Skeletal muscle tissue (tissue), 4 donors: Measurements from ENCODE around the gene EFCC1. TPM values are rescaled to one million over a fixed set of nuclear protein-coding genes. Genes with fewer than 3 reads are reported as not detected.
"Not testable (repeated sequence)": the region's sequence is repeated elsewhere in the genome, so short reads cannot be mapped to it uniquely, and the experiment has no call there.

Source experiments
- H3K27ac ChIP-seq: one replicate; pipeline ENCODE4 v1.7.0; 2013; ENCODE audit warnings: mild to moderate bottlenecking, low read depth, low read length, inconsistent platforms
- H3K27me3 ChIP-seq, 3 donors: one replicate each; pipeline ENCODE4 v1.7.0; 2013; ENCODE audit warnings: low read length in 3 of 3; ENCODE audit not compliant: control insufficient read depth in 3 of 3, insufficient read depth in 3 of 3
- H3K36me3 ChIP-seq, 3 donors: one replicate each; pipeline ENCODE4 v1.7.0; 2013; ENCODE audit warnings: low read length in 3 of 3; ENCODE audit not compliant: control insufficient read depth in 3 of 3, insufficient read depth in 3 of 3
- H3K4me1 ChIP-seq, 3 donors: one replicate each; pipeline ENCODE4 v1.7.0; 2013; ENCODE audit warnings: low read length in 3 of 3, mild to moderate bottlenecking in 3 of 3; ENCODE audit not compliant: control insufficient read depth in 3 of 3, insufficient read depth in 3 of 3
- H3K4me3 ChIP-seq, 3 donors: one replicate each; pipeline ENCODE4 v1.7.0; 2013; ENCODE audit warnings: low read length in 3 of 3
- H3K9ac ChIP-seq, 3 donors: one replicate each; pipeline ENCODE4 v1.7.0; 2013; ENCODE audit warnings: low read length in 3 of 3, mild to moderate bottlenecking in 3 of 3, moderate library complexity in 2 of 3, low read depth in 1 of 3
- H3K9me3 ChIP-seq, 3 donors: one replicate each; pipeline ENCODE4 v1.7.0; 2013; ENCODE audit warnings: low read length in 3 of 3; ENCODE audit not compliant: control insufficient read depth in 3 of 3
- total RNA-seq: library from RNA; depleted of rRNA; stranded (reverse); fragments of >200 nt; gene quantifications from one replicate; pipeline ENCODE4 v1.2.3, GENCODE V29; 2014
- donor health status: Osteomylitis.

EFCC1 gene
- total RNA-seq, 1 donor from 2014 or later, result 1.0 TPM

GRCh38 chr3:129087138-129087702 is 86.1 kb downstream of the EFCC1 start:
- H3K36me3 ChIP-seq, result peaks cover 0 to 3% (median 0%) of the 10 kb centered on the region in 3 donors
- H3K9me3 ChIP-seq, result no peaks in the 10 kb centered on the region
- H3K4me1 ChIP-seq, result peaks cover 3 to 9% (median 4%) of the 10 kb centered on the region in 3 donors
- no peak overlapping the region for H3K9ac ChIP-seq
- no peaks in the 10 kb centered on the region for H3K27me3 ChIP-seq
- peak overlapping the region; percentile 36 for H3K27ac ChIP-seq
- no peak overlapping the region for H3K4me3 ChIP-seq

DNA sequence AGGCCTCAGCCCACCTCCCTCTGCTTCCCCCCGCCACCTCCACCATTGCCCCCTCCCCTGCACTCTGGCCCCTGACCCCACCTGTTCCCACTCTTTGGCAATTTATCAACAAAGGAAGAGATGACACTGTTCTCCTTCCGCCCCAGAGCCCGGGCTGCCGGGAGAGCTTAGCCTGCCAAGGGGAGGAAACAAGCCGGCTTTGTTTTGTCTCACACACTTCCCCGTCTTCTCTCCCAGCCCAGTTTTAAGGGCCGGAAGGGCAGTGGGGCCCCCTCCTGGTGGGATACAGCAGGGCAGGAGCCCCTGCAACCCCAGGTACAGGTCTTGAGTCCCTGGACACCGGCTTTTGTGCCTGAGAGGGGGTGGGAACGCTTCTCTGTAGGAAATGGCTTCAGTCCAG is 86.8 kb downstream of the EFCC1 start:
- H3K9me3 ChIP-seq, H3K27ac ChIP-seq, H3K4me3 ChIP-seq, H3K27me3 ChIP-seq, H3K36me3 ChIP-seq, H3K4me1 ChIP-seq, H3K9ac ChIP-seq: not testable (repeated sequence)

DNA sequence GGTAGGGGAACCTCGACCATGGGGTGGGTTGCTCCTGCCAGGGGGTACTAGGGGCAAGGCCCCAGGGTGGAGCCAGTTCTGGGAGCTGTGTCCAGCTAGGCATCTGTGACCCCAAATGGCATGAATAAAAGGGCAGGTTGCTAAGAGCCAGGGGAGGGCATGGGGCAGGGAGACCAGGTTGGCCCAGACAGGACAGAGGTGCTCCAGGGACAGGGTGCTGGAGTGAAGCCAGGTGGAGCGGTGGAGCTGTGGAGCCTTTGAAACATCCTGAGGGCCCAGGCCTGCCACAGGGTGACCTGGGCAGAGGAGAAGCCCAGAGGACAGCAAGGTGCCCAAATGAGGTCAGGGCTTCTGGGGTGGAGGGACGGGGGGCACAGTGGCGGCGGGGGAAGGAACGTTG is 87.2 kb downstream of the EFCC1 start:
- not testable (repeated sequence) for H3K4me3 ChIP-seq, H3K27ac ChIP-seq, H3K27me3 ChIP-seq, H3K9ac ChIP-seq, H3K36me3 ChIP-seq, H3K9me3 ChIP-seq, H3K4me1 ChIP-seq

Other genes starting within 250 kb of the EFCC1 start
- 32.9 TPM for gene ACAD9, start 121.7 kb upstream of the EFCC1 start, total RNA-seq
- gene CFAP92, start 7.2 kb upstream of the EFCC1 start, total RNA-seq, result 1.6 TPM
- not detected for gene GP9, start 59.5 kb downstream of the EFCC1 start, total RNA-seq
- 3.7 TPM for gene RAB43, start 120.5 kb downstream of the EFCC1 start, total RNA-seq
- gene ISY1, start 159.8 kb downstream of the EFCC1 start, total RNA-seq, result 27.1 TPM
- gene CNBP, start 182.6 kb downstream of the EFCC1 start, total RNA-seq, result 228 TPM
- gene COPG1, start 248.3 kb downstream of the EFCC1 start, total RNA-seq, result 120 TPM